Stomach (tissue), 9 donors: ENCODE results near the gene RCBTB1. TPM values are rescaled to one million over a fixed set of nuclear protein-coding genes. Genes with fewer than 3 reads are reported as not detected.
"Not testable (repeated sequence)": the region's sequence is repeated elsewhere in the genome, so short reads cannot be mapped to it uniquely, and the experiment has no call there.

ENCODE experiments used
- DNase-seq, 2 donors: peaks; one replicate each; pipeline versions ENCODE4 v3.0.0 to v3.0.0-alpha.2; 2013 to 2019
- H3K27ac ChIP-seq, 5 donors: fragments of 200-600 bp in 4 of 5; sonication (generic) in 4 of 5; one replicate each; pipeline ENCODE4 v1.5.1; 2013 to 2019; ENCODE audit warnings: mild to moderate bottlenecking in 1 of 5, moderate library complexity in 1 of 5
- H3K27me3 ChIP-seq, 3 donors: fragments of 200-600 bp; sonication (generic); one replicate each; pipeline ENCODE4 v1.5.1; 2017 to 2019; ENCODE audit warnings: mixed run types in 1 of 3
- H3K36me3 ChIP-seq, 4 donors: fragments of 200-600 bp; sonication (generic); 1 replicate in 3 of 4; 2 replicates in 1 of 4; pipeline ENCODE4 v1.5.1; 2016 to 2019
- H3K4me1 ChIP-seq, 4 donors: fragments of 200-600 bp; sonication (generic); one replicate each; pipeline ENCODE4 v1.5.1; 2016 to 2019
- H3K4me3 ChIP-seq, 4 donors: fragments of 200-600 bp; sonication (generic) in 3 of 4; one replicate each; pipeline ENCODE4 v1.5.1; 2016 to 2019; ENCODE audit warnings: mild to moderate bottlenecking in 1 of 4
- H3K9me3 ChIP-seq, 4 donors: fragments of 200-600 bp; sonication (generic); one replicate each; pipeline ENCODE4 v1.5.1; 2016 to 2019
- EP300 ChIP-seq: sonication (generic); formaldehyde crosslinking; IDR thresholded peaks from one replicate; pipeline ENCODE4 v1.6.1; 2017; ENCODE audit warnings: antibody characterized with exemption
- POLR2A ChIP-seq, 4 donors: fragments of 450-650 bp; IDR thresholded peaks; one replicate each; pipeline ENCODE4 v1.6.1; 2016; ENCODE audit warnings: antibody characterized with exemption in 4 of 4, control low read depth in 2 of 4, mild to moderate bottlenecking in 1 of 4, moderate library complexity in 1 of 4
- POLR2AphosphoS5 ChIP-seq, 3 donors: sonication (generic); formaldehyde crosslinking; IDR thresholded peaks; one replicate each; pipeline ENCODE4 v1.6.1; 2016; ENCODE audit warnings: antibody characterized with exemption in 3 of 3
- WGBS, 5 donors: extraction: QIAGEN DNeasy Blood & Tissue Kit in 3 of 5; methylation state at CpG; one replicate each; pipeline versions ENCODE4 v1.1.5 to v1.1.7; 2013 to 2018; 5-methylcytosine and 5-hydroxymethylcytosine counted together
- intact Hi-C: fragments of 100-400 bp; cut with DNase I; formaldehyde crosslinking; loops from one replicate; pipeline ENCODE4 v1.15.1; 2023; ENCODE audit warnings: low total_unique reads
- polyA plus RNA-seq, 3 donors: library from polyadenylated mRNA; stranded (reverse); fragments of 200-250 nt; gene quantifications; one replicate each; pipeline ENCODE4 v1.2.3, GENCODE V29; 2013
- total RNA-seq, 5 donors: library from RNA; depleted of rRNA; stranded (reverse); fragments of >200 nt; gene quantifications; one replicate each; pipeline versions ENCODE4 v1.1.0 to v1.2.3, GENCODE V29; 2014 to 2016
- TF ChIP-seq, protein P1 (sequence below), 7 experiments: fragments of 450-650 bp in 4 of 7; fragments of 200-600 bp in 3 of 7; sonication (generic) in 3 of 7; IDR thresholded peaks; one replicate each; pipeline ENCODE4 v1.5.1; 2016 to 2019; ENCODE audit warnings: antibody characterized with exemption in 7 of 7, control low read depth in 2 of 7, mild to moderate bottlenecking in 1 of 7
- donor health status: healthy with polysubstance abuse.
- donor health status: Bipolar disorder and iron deficiency.
- donor health status: healthy.

The RCBTB1 gene
- total and polyA plus RNA-seq, 8 donors = 1.2 to 48.2 (median 9.7) TPM

DNA sequence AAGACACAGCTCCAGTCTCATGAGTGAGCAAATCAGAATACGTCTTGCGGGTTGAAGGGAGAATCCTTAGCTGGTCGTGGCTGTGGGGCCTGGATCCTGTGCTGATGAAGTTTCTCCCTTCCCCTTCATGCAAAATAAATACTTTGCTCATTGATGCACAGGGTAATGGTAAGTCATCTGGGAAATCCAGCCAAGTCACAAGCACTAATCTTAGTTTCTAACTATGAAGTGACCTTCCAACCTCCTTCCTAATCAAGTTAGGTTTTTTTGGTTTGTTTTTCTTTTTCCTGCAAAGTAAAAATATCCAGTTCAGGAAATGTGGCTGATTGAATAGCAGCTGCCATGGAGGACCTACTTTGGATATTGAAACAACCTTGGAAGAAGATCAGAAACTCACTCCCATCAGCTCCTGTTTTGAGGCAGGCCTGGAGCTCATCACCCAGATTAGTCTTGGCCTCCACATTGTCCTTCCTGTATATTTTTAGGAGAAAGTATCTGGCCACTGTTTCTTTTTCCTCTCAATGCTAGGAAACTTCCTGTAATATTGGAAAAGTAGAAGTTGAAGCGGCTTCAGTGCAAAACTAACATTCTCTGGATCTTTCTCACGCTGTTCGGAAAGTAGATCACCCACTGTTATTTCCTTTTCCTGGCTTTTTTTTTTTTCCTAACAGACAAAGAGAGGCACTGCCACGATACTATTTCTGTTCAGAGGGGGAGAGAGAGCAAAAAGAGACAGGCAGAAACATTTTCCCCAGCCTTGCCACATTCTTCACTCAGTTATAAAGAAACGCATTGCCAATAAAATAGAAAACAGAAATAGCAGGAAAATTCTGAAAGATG lies 30.7 kb upstream of the RCBTB1 start:
- TF ChIP-seq EP300 = no peak
- TF ChIP-seq POLR2AphosphoS5 (IDR thresholded peaks at IDR 0.05) = no peak
- TF ChIP-seq, protein P1, sequence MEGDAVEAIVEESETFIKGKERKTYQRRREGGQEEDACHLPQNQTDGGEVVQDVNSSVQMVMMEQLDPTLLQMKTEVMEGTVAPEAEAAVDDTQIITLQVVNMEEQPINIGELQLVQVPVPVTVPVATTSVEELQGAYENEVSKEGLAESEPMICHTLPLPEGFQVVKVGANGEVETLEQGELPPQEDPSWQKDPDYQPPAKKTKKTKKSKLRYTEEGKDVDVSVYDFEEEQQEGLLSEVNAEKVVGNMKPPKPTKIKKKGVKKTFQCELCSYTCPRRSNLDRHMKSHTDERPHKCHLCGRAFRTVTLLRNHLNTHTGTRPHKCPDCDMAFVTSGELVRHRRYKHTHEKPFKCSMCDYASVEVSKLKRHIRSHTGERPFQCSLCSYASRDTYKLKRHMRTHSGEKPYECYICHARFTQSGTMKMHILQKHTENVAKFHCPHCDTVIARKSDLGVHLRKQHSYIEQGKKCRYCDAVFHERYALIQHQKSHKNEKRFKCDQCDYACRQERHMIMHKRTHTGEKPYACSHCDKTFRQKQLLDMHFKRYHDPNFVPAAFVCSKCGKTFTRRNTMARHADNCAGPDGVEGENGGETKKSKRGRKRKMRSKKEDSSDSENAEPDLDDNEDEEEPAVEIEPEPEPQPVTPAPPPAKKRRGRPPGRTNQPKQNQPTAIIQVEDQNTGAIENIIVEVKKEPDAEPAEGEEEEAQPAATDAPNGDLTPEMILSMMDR (IDR thresholded peaks at IDR 0.05) = no peak
- TF ChIP-seq POLR2A (IDR thresholded peaks at IDR 0.05) = no peak
- H3K27ac ChIP-seq = peak overlapping the region in 2 of 5 donors; percentile 17 to 35
- H3K36me3 ChIP-seq = no peaks in the 10 kb centered on the region
- H3K27me3 ChIP-seq = no peaks in the 10 kb centered on the region
- peak in 1 of 2 donors; percentile 33 for DNase-seq
- no peaks in the 10 kb centered on the region for H3K9me3 ChIP-seq
- H3K4me3 ChIP-seq = no peak overlapping the region
- 65 to 76% (median 68%) methylated on average over 8 of the region's 8 CpGs for WGBS, 5 donors
- H3K4me1 ChIP-seq = peaks cover 0 to 13% (median 0%) of the 10 kb centered on the region in 4 donors
- intact Hi-C loops = no loop called here

DNA sequence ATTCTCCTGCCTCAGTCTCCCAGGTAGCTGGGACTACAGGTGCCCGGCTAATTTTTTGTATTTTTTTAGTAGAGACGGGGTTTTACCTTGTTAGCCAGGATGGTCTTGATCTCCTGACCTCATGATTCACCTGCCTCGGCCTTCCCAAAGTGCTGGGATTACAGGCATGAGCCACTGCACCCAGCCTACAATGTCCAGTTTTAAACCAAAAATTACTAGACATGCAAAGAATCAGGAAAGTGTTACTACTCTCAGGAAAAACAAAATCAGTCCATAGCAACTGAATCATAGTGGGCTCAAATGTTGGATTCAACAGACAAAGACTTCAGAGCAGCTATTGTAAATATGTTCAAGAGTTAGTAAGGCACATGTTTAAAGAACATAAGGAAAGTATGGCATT lies 26.7 kb upstream of the RCBTB1 start:
- H3K27me3 ChIP-seq, H3K9me3 ChIP-seq, DNase-seq, intact Hi-C loops, H3K36me3 ChIP-seq, H3K27ac ChIP-seq, H3K4me3 ChIP-seq: not testable (repeated sequence)
- peaks cover 0 to 13% (median 0%) of the 10 kb centered on the region in 4 donors for H3K4me1 ChIP-seq
- 86 to 97% (median 96%) methylated on average over 3 of the region's 3 CpGs for WGBS, 5 donors

DNA sequence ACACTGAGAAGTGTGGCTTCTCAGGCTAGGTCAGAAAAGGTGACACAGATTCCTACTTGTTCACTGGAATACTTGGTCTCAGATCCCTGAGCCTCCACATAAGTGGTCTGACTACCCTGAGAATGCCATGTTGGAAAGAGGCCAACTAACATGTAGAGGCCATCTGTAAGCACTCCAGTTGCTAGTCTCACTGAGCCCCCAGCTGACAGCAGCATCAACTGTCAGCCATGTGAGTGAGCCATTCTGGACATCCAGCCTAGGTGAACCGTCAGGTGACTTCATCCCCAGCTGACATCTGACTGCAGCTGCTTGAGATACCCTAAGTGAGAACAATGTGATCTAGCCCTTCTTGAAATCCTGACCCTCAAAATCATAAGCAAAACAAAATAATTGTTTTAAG lies 24.8 kb upstream of the RCBTB1 start:
- no peak overlapping the region for H3K27ac ChIP-seq
- DNase-seq = peak in 1 of 2 donors; percentile 32
- intact Hi-C loops = no loop called here
- H3K4me3 ChIP-seq = no peak overlapping the region
- no peaks in the 10 kb centered on the region for H3K9me3 ChIP-seq
- no peak for TF ChIP-seq POLR2A (IDR thresholded peaks at IDR 0.05)
- TF ChIP-seq EP300 = no peak
- no peak for TF ChIP-seq POLR2AphosphoS5 (IDR thresholded peaks at IDR 0.05)
- TF ChIP-seq, protein P1 (IDR thresholded peaks at IDR 0.05) = no peak
- 64 to 95% (median 80%) methylated on average over 1 of the region's 1 CpG for WGBS, 5 donors
- no peaks in the 10 kb centered on the region for H3K27me3 ChIP-seq
- no peaks in the 10 kb centered on the region for H3K36me3 ChIP-seq
- H3K4me1 ChIP-seq = peaks cover 0 to 7% (median 0%) of the 10 kb centered on the region in 4 donors

DNA sequence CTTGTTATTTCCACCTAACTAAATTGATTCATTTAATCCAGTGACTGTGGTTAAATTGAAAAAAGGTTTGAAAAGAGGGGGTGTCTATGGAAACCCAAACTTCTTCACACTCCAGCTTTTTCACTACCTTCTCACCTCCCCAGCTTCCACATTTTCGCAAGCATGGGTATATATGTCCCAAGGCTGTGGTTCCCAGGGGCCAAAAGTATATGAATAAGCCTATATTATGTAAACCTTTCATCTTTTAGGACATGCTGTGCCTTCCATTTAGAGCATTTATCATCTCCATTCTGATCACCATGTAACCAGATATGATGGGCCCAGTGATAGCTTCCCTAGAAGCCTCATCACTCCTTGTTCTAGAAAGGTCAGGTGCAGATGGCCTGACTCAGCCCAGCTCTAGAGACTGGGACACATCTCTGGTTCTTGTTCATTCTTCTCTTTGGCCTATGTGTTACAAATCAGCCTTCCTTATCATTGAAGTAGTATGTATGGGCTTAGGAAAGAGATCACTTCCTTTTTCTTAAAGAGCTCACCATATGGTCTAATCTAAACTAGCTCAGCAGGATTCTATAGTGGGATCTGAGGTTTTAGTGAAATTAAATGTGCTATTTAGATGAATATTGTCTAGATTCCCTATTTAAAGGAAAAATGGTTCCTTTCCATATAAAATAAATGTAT lies 23.4 kb upstream of the RCBTB1 start:
- Histone ChIP-seq H3K36me3 (no peaks in the 10 kb centered on the region), H3K9me3 (no peaks in the 10 kb centered on the region), H3K27ac (no peak overlapping the region), H3K4me1 (peaks cover 0 to 10% (median 7%) of the 10 kb centered on the region in 4 donors), H3K4me3 (no peak overlapping the region), H3K27me3 (no peaks in the 10 kb centered on the region)
- intact Hi-C loops = loop anchor here (10.0 kb wide), 1 partner anchor 54 kb away; no protein-coding TSS in a partner anchor
- 85 to 97% (median 88%) methylated on average over 1 of the region's 1 CpG for WGBS, 5 donors
- DNase-seq = no peak
- TF ChIP-seq, protein P1 (IDR thresholded peaks at IDR 0.05) = no peak
- TF ChIP-seq POLR2AphosphoS5 (IDR thresholded peaks at IDR 0.05) = no peak
- TF ChIP-seq POLR2A (IDR thresholded peaks at IDR 0.05) = no peak
- no peak for TF ChIP-seq EP300
